Choroid plexus epithelial cell (primary cell): ENCODE results near the gene GOLIM4.

ENCODE experiments used
- DNase-seq: peaks from one replicate; pipeline ENCODE4 v3.0.0-alpha.2; 2010; ENCODE audit warnings: low read depth
- H3K4me3 ChIP-seq: 2 replicates; pipeline ENCODE4 v1.5.1; 2011; ENCODE audit warnings: low read depth, mild to moderate bottlenecking, control low read depth, low read length, moderate library complexity
- CTCF ChIP-seq: conservative IDR thresholded peaks from 2 replicates; pipeline ENCODE4 v1.5.1; 2011; ENCODE audit warnings: low read depth, mild to moderate bottlenecking, control low read depth, inconsistent platforms, low read length, moderate library complexity

The GOLIM4 gene

GRCh38 chr3:167978071-167978470 is 117.7 kb downstream of the GOLIM4 start:
- TF ChIP-seq CTCF, result no peak
- DNase-seq, result no peak
- H3K4me3 ChIP-seq, result no peak overlapping the region

- DNase-seq, result peak; percentile 38
- no peak overlapping the region for H3K4me3 ChIP-seq
- no peak for TF ChIP-seq CTCF
Measured at GRCh38 chr3:167976516-167977361, 119.0 kb downstream of the GOLIM4 start.

DNA sequence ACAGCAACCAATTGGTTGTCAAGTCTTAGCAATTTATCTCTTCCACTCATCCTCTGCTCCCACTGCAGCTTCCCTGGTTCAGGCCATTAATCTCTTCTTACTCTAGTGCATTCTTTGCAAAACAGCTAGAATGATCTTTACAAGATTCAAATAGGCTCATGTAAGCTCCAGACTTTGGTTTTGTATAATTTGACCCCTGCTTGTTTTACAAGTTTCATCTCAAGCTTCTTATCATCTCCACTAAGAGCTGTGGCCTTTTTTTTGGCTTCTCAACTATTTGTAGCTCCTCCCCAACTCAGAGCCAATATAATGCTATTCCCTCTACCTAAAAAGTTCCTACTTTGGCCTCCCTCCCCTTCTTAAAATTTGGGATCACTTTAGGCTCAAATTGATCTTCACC is 121.8 kb downstream of the GOLIM4 start:
- H3K4me3 ChIP-seq, result no peak overlapping the region
- DNase-seq, result no peak
- TF ChIP-seq CTCF, result no peak

DNA sequence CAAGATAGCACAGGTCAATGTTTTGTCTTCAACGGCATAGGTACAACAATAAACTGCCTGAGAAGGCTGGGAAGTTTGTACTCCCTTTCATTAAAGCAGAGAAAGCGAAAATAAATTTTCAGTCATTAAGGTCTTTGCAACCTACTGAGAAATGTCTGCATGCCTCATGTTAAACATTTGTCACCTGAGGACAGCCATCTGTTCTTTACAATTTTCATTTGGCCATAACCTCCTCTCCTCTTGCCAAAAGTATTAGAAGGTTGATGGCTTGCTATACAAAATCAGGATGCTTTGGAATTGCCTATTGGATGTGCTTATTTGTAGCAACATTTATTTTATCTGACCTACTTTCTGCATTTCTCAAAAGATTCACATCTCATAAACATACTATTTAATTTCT is 122.7 kb downstream of the GOLIM4 start:
- no peak for TF ChIP-seq CTCF
- DNase-seq, result no peak
- no peak overlapping the region for H3K4me3 ChIP-seq

- H3K4me3 ChIP-seq, result no peak overlapping the region
- no peak for TF ChIP-seq CTCF
- no peak for DNase-seq
Measured at GRCh38 chr3:167972502-167972901, 123.2 kb downstream of the GOLIM4 start.

DNA sequence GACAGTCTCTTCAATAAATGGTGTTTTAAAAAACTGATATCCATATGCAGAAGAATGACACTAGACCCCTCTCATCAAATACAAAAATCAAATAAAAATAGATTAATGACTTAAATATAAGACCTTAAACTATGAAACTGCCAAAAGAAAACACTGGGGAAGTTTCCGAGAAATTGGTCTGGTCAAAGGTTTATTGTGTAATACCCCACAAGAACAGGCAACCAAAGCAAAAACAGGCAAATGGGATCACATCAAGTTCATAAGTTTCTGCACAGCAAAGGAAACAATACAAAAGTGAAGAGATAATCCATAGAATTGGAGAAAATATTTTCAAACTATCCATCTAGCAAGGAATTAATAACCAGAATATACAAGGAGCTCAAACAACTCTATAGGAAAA is 126.2 kb downstream of the GOLIM4 start:
- no peak overlapping the region for H3K4me3 ChIP-seq
- TF ChIP-seq CTCF, result no peak
- no peak for DNase-seq

- TF ChIP-seq CTCF, result no peak
- H3K4me3 ChIP-seq, result no peak overlapping the region
- DNase-seq, result no peak
Measured at GRCh38 chr3:167967257-167968036, 128.3 kb downstream of the GOLIM4 start.
